GM21515 (cell line): ENCODE data around the gene KCNJ2.

Experiments
- ATAC-seq: cut with Tn5 transposase; IDR thresholded peaks from one replicate; pipeline ENCODE4 v1.9.1; 2021; ENCODE audit not compliant: unreplicated experiment

The KCNJ2 gene

GRCh38 chr17:70168977-70169708 is at the start of gene KCNJ2:
Gene KCNJ2 (plus strand): TSS chr17:70169532. CDS start chr17:70175040, 5,508 bp downstream.
- ATAC-seq: peak; percentile 98

- no peak for ATAC-seq
Observed at GRCh38 chr17:70119545-70119944, 49.8 kb upstream of the KCNJ2 start.

DNA sequence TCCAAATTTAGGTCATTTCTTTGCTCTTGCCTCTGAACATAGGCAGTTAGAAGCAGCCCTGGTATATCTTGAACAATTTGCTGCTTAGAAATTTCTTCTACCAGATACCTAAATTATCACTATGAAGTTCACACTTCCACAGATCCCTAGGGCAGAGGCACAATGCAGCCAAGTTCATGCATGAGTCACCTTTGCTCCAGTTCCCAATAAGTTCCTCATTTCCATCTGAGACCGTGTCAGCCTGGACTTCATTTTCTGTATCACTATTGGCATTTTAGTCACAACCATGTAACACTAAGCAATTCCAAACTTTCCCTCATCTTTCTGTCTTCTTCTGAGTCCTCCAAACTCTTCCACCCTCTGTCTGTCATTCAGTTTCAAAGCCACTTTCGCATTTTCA is 49.3 kb upstream of the KCNJ2 start:
- ATAC-seq: no peak

DNA sequence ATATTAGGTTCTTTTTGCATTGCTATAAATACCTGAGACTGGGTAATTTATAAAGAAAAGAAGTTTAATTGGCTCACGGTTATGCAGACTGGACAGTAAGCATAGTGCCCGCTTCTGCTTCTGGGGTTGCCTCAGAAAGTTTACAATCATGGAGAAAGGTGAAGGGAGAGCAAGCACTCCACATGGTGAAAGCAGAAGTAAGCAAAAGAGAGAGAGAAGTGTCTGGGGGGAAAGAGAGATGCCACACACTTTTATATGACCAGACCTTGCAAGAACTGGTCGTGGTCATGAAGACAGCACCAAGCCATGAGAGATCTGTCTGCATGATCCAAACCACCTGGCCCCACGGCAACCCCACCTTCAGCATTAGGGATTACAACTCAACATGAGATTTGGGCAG is 48.9 kb upstream of the KCNJ2 start:
- ATAC-seq: no peak

DNA sequence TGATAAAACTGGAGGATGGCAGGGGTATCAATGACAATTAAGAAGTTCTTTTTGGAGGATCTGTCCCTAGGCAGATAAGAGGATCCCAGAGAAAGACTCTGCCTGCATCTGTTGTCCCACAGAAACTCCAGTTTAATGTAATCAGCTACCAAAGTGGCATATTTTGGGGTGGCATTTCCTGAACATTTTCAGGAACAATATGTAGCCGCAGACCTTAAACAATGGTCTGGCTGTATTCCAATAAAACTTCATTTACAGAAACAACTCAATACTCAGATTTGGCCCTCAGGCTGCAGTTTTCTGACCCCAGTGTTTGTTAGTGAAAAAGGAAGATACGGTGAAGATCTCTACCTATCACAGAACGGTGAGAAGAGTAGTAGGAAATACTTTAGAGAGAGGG is 48.2 kb upstream of the KCNJ2 start:
- ATAC-seq: no peak

DNA sequence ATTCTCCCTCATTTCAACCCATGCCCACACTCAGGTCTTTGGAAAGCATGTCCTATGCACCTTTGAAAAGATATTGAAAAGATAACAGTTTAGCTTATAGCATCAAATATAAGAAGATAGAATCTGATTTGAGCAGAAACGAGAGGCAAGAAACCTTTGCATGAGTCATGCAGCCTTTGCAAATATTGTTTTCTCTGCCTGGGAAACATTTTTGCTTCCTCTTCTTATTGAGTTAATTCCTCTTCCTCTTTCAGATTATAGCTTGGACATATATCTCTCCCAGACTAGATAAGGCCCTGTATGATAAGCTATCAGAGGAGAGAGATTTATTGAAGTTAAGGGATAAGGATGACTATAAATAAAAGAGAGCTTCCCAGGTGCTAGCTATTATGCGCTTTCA is 46.1 kb upstream of the KCNJ2 start:
- no peak for ATAC-seq

DNA sequence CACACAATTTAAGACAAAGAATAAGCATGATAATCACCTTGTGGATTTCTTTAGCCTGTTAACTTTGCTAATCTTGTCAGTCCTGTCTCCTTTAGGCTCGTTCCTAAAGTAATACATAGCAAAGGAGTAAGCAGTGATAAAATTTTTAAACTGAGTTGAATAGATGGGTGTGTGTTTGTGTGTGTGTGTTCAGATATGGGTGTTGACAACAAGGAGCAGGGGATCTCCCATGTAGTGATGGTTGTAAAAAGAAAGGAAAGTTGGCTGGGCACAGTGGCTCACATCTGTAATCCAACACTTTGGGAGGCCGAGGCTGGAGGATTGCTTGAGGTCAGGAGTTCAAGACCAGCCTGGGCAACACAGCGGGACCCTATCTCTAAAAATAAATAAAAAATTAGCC is 44.6 kb upstream of the KCNJ2 start:
- no peak for ATAC-seq

- ATAC-seq: no peak
Observed at GRCh38 chr17:70127221-70127873, 42.0 kb upstream of the KCNJ2 start.

GRCh38 chr17:70128727-70129238 is 40.5 kb upstream of the KCNJ2 start:
- ATAC-seq: no peak

GRCh38 chr17:70130289-70130688 is 39.0 kb upstream of the KCNJ2 start:
- no peak for ATAC-seq

GRCh38 chr17:70132505-70132904 is 36.8 kb upstream of the KCNJ2 start:
- no peak for ATAC-seq

GRCh38 chr17:70134042-70134441 is 35.3 kb upstream of the KCNJ2 start:
- ATAC-seq: no peak

GRCh38 chr17:70134777-70135176 is 34.6 kb upstream of the KCNJ2 start:
- ATAC-seq: no peak

DNA sequence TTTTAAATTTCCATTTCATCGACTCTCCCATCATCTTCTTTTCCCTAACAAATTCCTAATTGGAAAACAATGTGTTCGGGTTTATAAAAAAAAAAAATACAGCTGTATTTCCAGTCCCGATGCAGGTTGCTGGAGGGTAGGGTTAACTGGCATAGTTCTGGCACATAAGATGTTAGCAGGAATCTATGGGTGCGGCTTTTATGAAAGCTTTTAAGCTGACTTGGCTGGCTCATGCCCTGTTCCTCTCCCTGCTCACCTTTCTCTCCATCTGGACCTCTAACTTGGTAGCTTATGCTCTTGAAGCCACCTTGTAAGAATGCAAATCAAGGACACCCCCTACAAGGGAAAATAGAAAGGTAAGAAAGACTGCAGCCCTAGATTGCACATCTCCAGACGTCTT is 33.2 kb upstream of the KCNJ2 start:
- no peak for ATAC-seq

- ATAC-seq: peak; percentile 99
Observed at GRCh38 chr17:70137451-70138230, 31.7 kb upstream of the KCNJ2 start.

DNA sequence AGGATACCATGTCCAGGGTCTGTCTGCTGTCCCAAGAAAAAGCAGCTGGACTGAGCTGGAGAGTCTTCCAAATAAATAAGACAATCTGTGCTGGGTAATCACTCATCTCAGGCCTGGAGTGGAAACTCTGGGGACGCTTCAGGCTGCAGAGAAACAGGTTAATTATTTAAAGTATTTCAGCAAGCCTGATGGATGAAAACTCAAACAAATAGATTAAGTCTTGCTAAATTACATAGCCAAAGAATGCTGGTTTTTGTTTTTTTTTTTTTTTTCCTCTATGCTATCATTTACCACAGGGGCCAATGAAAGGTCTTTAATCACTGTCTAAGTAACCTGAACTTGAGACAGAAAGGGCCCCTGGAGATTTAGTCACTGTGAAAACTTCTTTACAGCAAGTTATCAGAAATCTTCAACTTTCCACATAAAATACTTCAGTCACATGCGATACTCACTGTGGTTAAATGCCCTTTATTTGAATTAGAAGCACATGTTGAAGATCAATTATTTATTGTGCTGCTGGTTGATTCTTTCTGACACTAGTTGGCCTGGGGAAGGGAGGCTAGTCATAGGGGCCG is 31.0 kb upstream of the KCNJ2 start:
- ATAC-seq: no peak

DNA sequence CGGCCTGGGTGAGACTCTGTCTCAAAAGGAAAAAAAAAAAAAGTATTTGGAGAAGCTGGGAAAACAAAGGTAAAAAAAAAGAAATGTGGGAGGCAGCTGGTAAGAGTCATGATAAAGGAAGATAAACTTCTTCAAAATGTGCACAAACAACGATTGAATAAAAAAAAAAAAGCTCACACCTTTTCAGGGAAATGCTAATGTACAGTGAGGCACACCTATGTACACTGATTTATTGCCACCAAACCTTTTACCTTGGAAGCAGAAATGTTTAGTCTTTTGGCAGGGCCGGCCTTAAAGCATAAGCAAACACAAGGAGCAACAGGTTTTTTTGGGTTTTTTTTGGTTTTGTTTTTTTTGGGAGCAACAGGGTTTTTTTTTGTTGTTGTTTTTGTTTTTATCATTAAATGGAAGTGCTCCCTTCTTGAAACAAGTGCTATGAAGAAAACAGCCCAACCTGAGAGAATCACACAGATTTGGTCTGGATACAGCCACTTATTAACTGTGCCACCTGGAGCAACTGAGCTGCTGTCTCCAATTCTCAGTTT is 29.8 kb upstream of the KCNJ2 start:
- no peak for ATAC-seq

- no peak for ATAC-seq
Observed at GRCh38 chr17:70144260-70144846, 25.0 kb upstream of the KCNJ2 start.

- ATAC-seq: no peak
Observed at GRCh38 chr17:70153210-70153609, 16.1 kb upstream of the KCNJ2 start.

- no peak for ATAC-seq
Observed at GRCh38 chr17:70157151-70157550, 12.2 kb upstream of the KCNJ2 start.

DNA sequence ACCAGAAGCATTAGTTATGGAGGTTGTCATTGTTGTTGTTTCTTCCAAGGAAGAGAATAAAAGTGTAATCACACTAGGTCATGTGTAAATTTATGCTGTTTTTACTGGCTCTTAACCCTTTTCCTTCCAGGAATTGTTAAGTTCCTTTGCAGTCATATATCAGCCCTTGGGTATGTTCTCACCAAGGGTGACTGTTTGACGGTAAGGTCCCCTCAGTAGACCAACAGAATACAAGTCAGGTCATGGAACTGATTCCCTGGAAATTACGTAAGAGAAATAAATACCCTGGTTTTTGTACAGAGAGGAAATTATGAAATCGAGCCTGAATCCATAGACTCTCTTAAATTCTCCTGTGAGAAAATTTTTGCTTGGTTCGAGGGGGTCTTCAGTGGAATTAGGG is 11.2 kb upstream of the KCNJ2 start:
- no peak for ATAC-seq
